HG03354 (cell line): ENCODE measurements around the gene RNF20.
"Not testable (repeated sequence)": the region's sequence is repeated elsewhere in the genome, so short reads cannot be mapped to it uniquely, and the experiment has no call there.

Experiments
- ATAC-seq: cut with Tn5 transposase; IDR thresholded peaks from one replicate; pipeline ENCODE4 v1.9.1; 2021; ENCODE audit warnings: mild to moderate bottlenecking; ENCODE audit not compliant: unreplicated experiment, poor library complexity, severe bottlenecking

The RNF20 gene

DNA sequence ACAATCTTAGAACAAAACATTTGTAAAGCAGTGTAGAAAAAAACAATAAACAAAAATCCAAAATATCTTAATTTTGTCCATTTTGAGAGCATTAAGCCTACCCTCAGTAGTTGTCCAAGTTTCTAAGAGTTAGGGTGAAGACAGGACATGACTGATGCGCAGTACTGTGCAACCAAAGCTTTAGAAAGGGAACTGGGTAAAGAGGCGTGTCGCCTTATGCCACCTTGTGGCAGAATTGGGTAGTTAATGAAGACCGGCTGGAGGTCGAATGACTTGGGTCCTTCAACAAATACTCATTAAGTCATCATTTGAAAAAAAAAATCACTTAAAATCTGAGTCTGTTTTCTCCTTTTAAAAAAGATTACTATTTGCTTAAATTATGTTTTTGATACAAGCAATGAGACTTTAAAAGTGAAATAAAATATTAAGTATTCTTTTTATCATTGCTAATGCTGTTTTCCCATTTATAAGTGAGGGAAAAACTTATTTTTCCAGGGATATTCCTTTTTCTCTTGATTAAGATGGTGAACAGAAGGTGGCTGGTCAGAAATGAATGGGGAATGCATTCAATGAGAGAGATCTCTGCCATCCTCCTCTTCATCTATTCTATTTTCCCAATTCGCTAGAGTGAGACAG lies 3.5 kb upstream of the RNF20 start:
- peak; percentile 51 for ATAC-seq

- ATAC-seq: no peak
Observed at GRCh38 chr9:101536351-101536750, 2.7 kb downstream of the RNF20 start.

DNA sequence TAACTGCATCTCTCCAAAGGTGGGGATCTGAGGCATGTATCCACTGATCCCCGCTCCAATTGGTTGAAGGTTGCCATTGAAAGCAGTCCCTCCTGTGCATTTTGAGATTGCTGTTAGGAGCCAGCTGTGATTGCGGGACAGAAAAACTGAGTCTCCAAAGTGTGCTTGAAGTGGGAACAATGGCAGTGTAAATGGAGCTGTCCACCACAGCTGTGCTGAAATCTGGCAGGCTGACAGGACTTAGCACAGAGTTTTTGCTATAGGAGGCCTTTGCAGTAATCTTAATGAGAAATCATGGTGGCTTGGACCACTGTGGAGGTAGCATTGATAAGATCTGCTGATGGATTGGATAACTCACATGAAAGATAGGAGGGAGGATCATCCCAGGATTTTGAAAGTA lies 3.3 kb downstream of the RNF20 start:
- no peak for ATAC-seq

DNA sequence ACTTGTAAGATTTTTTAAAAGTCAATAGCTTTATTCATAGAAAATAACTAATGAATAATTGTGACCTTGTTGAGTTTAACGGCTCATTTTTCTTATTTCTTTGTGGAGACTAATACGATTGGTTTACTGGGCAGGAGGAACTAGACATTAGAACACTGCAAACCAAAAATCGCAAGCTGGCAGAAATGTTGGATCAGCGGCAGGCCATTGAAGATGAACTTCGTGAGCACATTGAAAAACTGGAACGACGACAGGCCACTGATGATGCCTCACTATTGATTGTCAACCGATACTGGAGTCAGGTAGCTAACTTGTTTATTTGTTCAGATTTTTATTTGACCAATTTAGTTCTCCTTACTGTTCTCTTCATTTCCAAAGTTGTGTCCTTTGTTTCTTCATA lies 6.4 kb downstream of the RNF20 start:
- ATAC-seq: no peak

- ATAC-seq: no peak
Observed at GRCh38 chr9:101543098-101543735, 9.6 kb downstream of the RNF20 start.

DNA sequence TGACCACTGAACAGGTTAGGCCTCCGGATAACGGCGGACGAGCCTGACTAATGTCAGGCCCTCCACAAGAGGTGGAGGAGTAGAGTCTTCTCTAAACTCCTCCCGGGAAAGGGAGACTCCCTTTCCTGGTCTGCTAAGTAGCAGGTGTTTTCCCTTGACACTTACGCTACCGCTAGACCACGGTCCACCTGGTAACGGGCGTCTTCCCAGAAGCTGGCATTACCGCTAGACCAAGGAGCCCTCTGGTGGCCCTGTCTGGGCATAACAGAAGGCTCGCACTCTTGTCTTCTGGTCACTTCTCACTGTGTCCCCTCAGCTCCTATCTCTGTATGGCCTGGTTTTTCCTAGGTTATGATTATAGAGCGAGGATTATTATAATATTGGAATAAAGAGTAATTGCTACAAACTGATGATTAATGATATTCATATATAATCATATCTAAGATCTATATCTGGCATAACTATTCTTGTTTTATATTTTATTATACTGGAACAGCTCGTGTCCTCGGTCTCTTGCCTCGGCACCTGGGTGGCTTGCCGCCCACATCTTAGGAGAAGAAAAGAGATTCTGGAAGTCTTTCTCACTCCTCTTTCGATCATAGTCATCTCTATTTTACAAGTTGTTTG lies 15.9 kb downstream of the RNF20 start:
- ATAC-seq: not testable (repeated sequence)

- no peak for ATAC-seq
Observed at GRCh38 chr9:101561740-101562139, 28.1 kb downstream of the RNF20 start.

- ATAC-seq: no peak
Observed at GRCh38 chr9:101562966-101563365, 29.3 kb downstream of the RNF20 start.

GRCh38 chr9:101564252-101564651 lies 30.6 kb downstream of the RNF20 start:
- ATAC-seq: no peak

GRCh38 chr9:101566904-101567724 lies 33.5 kb downstream of the RNF20 start:
- ATAC-seq: peak; percentile 77

DNA sequence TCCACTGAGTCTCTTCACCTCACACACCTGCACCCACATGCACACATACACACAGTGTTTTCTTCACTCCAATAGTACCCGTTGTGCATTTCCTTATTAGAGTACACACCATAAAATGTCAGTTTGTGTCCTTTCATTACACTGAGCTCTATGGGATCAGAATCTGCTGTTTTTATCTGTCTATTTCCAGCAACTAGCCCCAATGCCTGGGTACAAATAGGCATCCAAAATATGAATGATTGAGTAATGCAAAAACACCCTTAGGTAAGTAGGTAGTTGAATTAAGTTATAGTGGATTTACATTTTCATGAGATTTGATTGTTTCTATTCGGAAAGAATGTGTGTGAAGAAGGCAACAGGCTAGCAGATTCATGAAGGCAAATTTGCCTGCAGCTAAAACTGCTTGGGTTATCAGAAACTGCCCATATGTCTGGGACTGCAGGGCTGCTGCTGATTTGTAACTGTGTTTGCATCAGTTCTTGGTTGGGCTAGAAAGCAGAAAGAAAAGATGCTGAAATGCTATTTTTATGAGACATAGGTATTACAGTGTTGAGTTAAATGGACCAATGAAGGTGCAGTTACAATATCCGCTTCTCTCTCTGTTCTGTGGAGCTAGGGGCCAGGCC lies 34.2 kb downstream of the RNF20 start:
- no peak for ATAC-seq

GRCh38 chr9:101569741-101570501 lies 36.3 kb downstream of the RNF20 start:
- ATAC-seq: no peak

- no peak for ATAC-seq
Observed at GRCh38 chr9:101571114-101571513, 37.5 kb downstream of the RNF20 start.

GRCh38 chr9:101572316-101572715 lies 38.7 kb downstream of the RNF20 start:
- ATAC-seq: no peak

- no peak for ATAC-seq
Observed at GRCh38 chr9:101574731-101575333, 41.2 kb downstream of the RNF20 start.

DNA sequence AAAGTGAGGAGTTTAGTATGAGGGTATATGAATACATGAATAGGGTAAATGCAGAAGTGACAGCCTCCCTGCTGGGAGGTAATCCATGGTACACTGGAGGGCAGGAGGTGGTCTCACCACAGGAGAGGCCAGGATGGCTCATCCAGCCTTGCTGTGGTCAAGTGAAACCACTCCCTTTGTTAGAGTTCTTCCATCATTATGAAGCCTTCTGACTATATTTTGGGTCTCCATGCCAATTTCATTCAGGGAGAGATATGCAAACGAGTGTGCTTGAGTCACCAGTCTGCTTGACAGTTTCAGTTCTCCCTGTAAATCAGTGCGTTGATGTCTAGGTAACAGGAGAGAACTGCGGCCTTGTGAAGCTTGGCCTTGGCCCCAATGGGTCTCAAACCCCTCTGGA lies 44.7 kb downstream of the RNF20 start:
- ATAC-seq: no peak

DNA sequence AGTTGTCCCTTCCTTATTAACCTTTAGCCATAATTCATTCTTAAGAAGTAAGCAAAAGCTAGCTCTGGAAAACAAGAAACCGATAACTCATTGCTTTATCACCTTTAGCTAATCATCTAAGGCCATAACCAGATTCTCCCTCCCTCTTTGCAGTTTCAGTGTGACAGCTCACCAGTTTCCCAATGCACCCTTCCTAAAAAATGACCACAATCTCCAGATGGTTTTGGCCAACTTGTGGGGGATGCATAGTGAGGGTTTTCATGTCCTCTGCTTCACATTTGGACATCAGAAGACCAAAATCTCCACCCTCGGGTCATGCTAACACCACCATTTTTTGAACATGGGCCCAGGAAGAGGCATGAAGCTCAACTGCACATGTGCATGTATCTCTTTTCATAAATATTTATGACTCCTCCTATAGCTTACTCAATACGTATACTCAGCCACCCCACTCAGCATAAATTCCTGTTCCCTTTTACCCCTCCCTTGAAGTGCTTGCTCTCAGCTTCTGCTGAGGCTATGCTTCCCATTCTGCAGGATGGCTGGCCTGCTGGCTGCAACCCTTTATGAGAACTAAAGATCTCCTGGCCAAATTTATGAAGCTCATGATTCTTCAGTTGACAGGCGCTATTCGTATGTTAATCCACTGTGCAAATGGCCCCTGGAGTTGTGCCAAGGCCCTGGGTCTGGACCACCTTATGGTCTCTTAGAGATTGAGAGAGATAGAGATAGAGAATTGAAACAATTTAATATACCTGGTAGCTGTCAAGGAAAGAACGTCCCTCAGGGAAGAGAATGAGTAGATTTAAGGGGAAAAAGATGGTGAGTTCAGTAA lies 46.3 kb downstream of the RNF20 start:
- no peak for ATAC-seq

- no peak for ATAC-seq
Observed at GRCh38 chr9:101582553-101582952, 48.9 kb downstream of the RNF20 start.
